HUES6 (cell line): ENCODE results near the gene KCTD15.
A peak's percentile ranks its signal among the peaks of the same experiment; 100 is the strongest.
"Not testable (repeated sequence)": the region's sequence is repeated elsewhere in the genome, so short reads cannot be mapped to it uniquely, and the experiment has no call there.

Experiments used
- H3K27ac ChIP-seq: 2 replicates; pipeline ENCODE4 v1.7.0; 2013; ENCODE audit warnings: low read depth, mild to moderate bottlenecking, low read length, inconsistent platforms
- H3K27me3 ChIP-seq: 2 replicates; pipeline ENCODE4 v1.6.1; 2013; ENCODE audit warnings: low read length; ENCODE audit not compliant: control insufficient read depth, insufficient read depth
- H3K36me3 ChIP-seq: 2 replicates; pipeline ENCODE4 v1.6.1; 2013; ENCODE audit warnings: low read length; ENCODE audit not compliant: control insufficient read depth, insufficient read depth
- H3K4me1 ChIP-seq: 2 replicates; pipeline ENCODE4 v1.6.1; 2013; ENCODE audit warnings: low read length; ENCODE audit not compliant: control insufficient read depth, insufficient read depth
- H3K4me3 ChIP-seq: 2 replicates; pipeline ENCODE4 v1.5.1; 2013; ENCODE audit warnings: low read depth, low read length
- H3K9ac ChIP-seq: one replicate; pipeline ENCODE4 v1.6.1; 2013; ENCODE audit warnings: mild to moderate bottlenecking, low read length
- H3K9me3 ChIP-seq: 2 replicates; pipeline ENCODE4 v1.6.1; 2013; ENCODE audit warnings: low read depth, low read length; ENCODE audit not compliant: control insufficient read depth, insufficient read depth

KCTD15 gene

GRCh38 chr19:33818411-33818810 is 21.7 kb downstream of the KCTD15 start:
- Histone ChIP-seq H3K4me3 (no peak overlapping the region), H3K36me3 (peaks cover 5% of the 10 kb centered on the region), H3K4me1 (peaks cover 18% of the 10 kb centered on the region), H3K27me3 (peaks cover 7% of the 10 kb centered on the region; the same call in 1 of the 2 replicates), H3K9me3 (no peaks in the 10 kb centered on the region), H3K27ac (no peak overlapping the region), H3K9ac (no peak overlapping the region)

GRCh38 chr19:33819078-33819477 is 22.4 kb downstream of the KCTD15 start:
- H3K27ac ChIP-seq, H3K4me3 ChIP-seq, H3K36me3 ChIP-seq, H3K9me3 ChIP-seq, H3K27me3 ChIP-seq, H3K9ac ChIP-seq: not testable (repeated sequence)
- peaks cover 18% of the 10 kb centered on the region for H3K4me1 ChIP-seq

GRCh38 chr19:33819506-33819879 is 22.8 kb downstream of the KCTD15 start:
- peaks cover 7% of the 10 kb centered on the region; the same call in 1 of the 2 replicates for H3K27me3 ChIP-seq
- H3K4me1 ChIP-seq = peaks cover 18% of the 10 kb centered on the region
- H3K9ac ChIP-seq = peak overlapping the region; percentile 39
- peak overlapping the region; percentile 66 for H3K4me3 ChIP-seq
- H3K36me3 ChIP-seq = no peaks in the 10 kb centered on the region
- no peak overlapping the region for H3K27ac ChIP-seq
- H3K9me3 ChIP-seq = no peaks in the 10 kb centered on the region

- Histone ChIP-seq H3K36me3 (no peaks in the 10 kb centered on the region), H3K4me3 (peak overlapping the region; percentile 66), H3K9ac (peak overlapping the region; percentile 59), H3K4me1 (peaks cover 18% of the 10 kb centered on the region), H3K9me3 (no peaks in the 10 kb centered on the region), H3K27ac (no peak overlapping the region), H3K27me3 (peaks cover 7% of the 10 kb centered on the region; the same call in 1 of the 2 replicates)
Observed at GRCh38 chr19:33819880-33820781, 23.5 kb downstream of the KCTD15 start.

- H3K36me3 ChIP-seq = no peaks in the 10 kb centered on the region
- H3K9me3 ChIP-seq = no peaks in the 10 kb centered on the region
- peaks cover 15% of the 10 kb centered on the region for H3K4me1 ChIP-seq
- H3K27me3 ChIP-seq = peaks cover 7% of the 10 kb centered on the region; the same call in 1 of the 2 replicates
- H3K4me3 ChIP-seq = no peak overlapping the region
- no peak overlapping the region for H3K9ac ChIP-seq
- H3K27ac ChIP-seq = no peak overlapping the region
Observed at GRCh38 chr19:33821871-33822270, 25.2 kb downstream of the KCTD15 start.

GRCh38 chr19:33823341-33823740 is 26.7 kb downstream of the KCTD15 start:
- Histone ChIP-seq H3K9ac (no peak overlapping the region), H3K4me1 (peaks cover 15% of the 10 kb centered on the region), H3K27ac (no peak overlapping the region), H3K36me3 (no peaks in the 10 kb centered on the region), H3K9me3 (no peaks in the 10 kb centered on the region), H3K4me3 (no peak overlapping the region), H3K27me3 (peaks cover 7% of the 10 kb centered on the region; the same call in 1 of the 2 replicates)

GRCh38 chr19:33825556-33825955 is 28.9 kb downstream of the KCTD15 start:
- Histone ChIP-seq H3K4me1 (peaks cover 6% of the 10 kb centered on the region), H3K36me3 (no peaks in the 10 kb centered on the region), H3K27me3 (peaks cover 6% of the 10 kb centered on the region; the same call in 1 of the 2 replicates), H3K27ac (no peak overlapping the region), H3K9ac (no peak overlapping the region), H3K9me3 (no peaks in the 10 kb centered on the region), H3K4me3 (no peak overlapping the region)

- no peak overlapping the region for H3K27ac ChIP-seq
- H3K4me1 ChIP-seq = no peaks in the 10 kb centered on the region
- H3K36me3 ChIP-seq = no peaks in the 10 kb centered on the region
- H3K9me3 ChIP-seq = no peaks in the 10 kb centered on the region
- H3K9ac ChIP-seq = no peak overlapping the region
- no peak overlapping the region for H3K4me3 ChIP-seq
- no peaks in the 10 kb centered on the region for H3K27me3 ChIP-seq
Observed at GRCh38 chr19:33826521-33826920, 29.9 kb downstream of the KCTD15 start.

- H3K4me1 ChIP-seq = no peaks in the 10 kb centered on the region
- no peaks in the 10 kb centered on the region for H3K27me3 ChIP-seq
- H3K27ac ChIP-seq = no peak overlapping the region
- H3K4me3 ChIP-seq = no peak overlapping the region
- no peaks in the 10 kb centered on the region for H3K36me3 ChIP-seq
- no peak overlapping the region for H3K9ac ChIP-seq
- H3K9me3 ChIP-seq = no peaks in the 10 kb centered on the region
Observed at GRCh38 chr19:33828266-33829075, 31.8 kb downstream of the KCTD15 start.

GRCh38 chr19:33830264-33830663 is 33.6 kb downstream of the KCTD15 start:
- H3K27me3 ChIP-seq = no peaks in the 10 kb centered on the region
- H3K9ac ChIP-seq = no peak overlapping the region
- H3K27ac ChIP-seq = no peak overlapping the region

GRCh38 chr19:33831825-33832224 is 35.2 kb downstream of the KCTD15 start:
- no peaks in the 10 kb centered on the region for H3K27me3 ChIP-seq
- no peaks in the 10 kb centered on the region for H3K36me3 ChIP-seq
- no peak overlapping the region for H3K9ac ChIP-seq
- no peak overlapping the region for H3K27ac ChIP-seq
- no peaks in the 10 kb centered on the region for H3K4me1 ChIP-seq
- H3K4me3 ChIP-seq = no peak overlapping the region
- H3K9me3 ChIP-seq = no peaks in the 10 kb centered on the region

More at GRCh38 chr19:33830264-33830663, 33.6 kb downstream of the KCTD15 start:
- no peaks in the 10 kb centered on the region for H3K4me1 ChIP-seq
- no peak overlapping the region for H3K4me3 ChIP-seq
- H3K36me3 ChIP-seq = no peaks in the 10 kb centered on the region
- H3K9me3 ChIP-seq = no peaks in the 10 kb centered on the region
